NCI-H345 treated with DMSO at 0.1 percent for 48 hours (cell line): Measurements from ENCODE around the gene SMG1.
"Not testable (repeated sequence)": the region's sequence is repeated elsewhere in the genome, so short reads cannot be mapped to it uniquely, and the experiment has no call there.

Experiments
- DNase-seq: peaks from one replicate; lab custom pipeline; 2025; ENCODE audit not compliant: unreplicated experiment; lab: John Stamatoyannopoulos, UW

Gene SMG1

DNA sequence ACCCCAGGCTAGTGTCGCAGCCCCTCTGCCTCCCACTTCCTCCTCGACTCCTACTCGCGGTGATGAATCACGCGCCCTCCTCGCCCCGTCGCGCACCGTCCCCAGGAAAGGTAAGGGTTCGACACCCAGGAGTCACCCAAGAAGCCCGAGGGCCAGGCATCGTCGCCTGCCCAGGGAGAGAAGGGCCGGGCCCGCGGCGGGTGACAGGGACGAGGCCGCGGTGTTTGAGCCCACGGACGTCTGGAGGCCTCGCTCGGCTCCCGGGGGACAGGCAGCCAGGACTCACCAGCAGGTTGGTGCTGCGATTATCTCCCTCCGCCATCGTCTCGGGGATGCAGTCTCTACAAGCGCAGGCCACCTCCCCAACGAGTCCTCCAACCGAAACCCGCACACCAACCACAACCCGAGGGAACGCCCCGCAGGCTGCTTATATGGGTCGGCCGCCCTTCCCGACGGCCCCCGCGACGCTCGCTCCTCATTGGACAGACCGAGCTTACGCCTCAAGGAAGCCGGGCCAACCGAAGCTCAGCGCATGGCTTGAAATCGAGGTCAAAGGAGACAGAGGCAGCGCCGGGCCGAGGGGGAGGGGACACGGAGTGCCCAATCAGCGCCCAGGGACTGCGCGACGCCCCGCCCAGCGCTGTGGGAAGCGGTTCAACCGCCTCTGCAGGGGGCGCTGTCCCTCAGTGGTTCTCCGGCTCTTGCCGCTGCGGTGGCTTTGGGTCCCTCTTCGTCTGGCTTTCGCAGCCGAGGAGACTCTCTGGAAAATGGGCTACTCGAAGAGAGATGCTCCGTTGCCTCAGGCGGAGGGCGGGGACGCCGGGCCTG, 124.8 kb downstream of the SMG1 start, which contains the start of gene ARL6IP1:
TSS of gene ARL6IP1 (minus strand) at position 405 of the 828 bp plus-strand sequence. CDS start at position 322, 83 bp downstream.
- peak; percentile 95 for DNase-seq

- DNase-seq: no peak
These were observed 125.4 kb downstream of the SMG1 start for GRCh38 chr16:18800775-18801144.

- DNase-seq: no peak
These were observed 125.9 kb downstream of the SMG1 start for GRCh38 chr16:18800293-18800692.

DNA sequence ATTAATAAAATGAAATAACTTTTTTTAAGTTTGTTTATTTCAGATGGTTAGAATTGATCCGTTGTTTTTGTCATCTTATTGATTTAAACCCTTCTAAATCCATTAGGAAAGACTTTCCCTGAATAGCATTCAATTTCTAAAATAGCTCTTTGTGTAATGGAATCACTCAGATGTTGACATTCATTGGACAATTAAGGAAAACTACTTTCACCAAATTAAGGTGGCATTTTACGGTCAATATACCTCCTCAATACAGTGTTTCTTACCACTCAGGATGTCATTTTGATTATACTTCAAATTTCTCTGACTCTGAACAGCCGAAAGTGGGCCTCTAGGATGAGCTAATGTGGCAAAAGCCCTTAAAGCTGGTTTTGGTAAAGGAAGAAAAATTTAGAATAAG, 126.7 kb downstream of the SMG1 start:
- no peak for DNase-seq

DNA sequence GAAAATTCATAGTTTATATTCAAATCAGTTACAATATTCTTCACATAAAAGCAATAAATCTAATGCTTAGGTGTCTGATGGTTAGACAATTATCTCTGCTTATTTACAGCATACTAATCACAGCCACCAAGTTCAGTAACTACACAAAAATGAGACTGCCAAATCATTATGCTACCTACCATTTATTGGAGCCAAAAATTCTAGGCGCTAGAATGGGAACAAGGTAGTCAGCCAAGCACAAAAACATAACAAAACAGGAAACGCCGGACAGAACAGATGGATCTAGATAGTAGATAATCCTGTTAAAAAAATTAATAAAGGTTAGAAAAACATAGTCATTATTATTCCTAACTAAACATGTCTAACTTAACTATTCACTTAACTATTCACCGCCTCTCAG, 128.5 kb downstream of the SMG1 start:
- DNase-seq: no peak

GRCh38 chr16:18796377-18796776, 129.8 kb downstream of the SMG1 start:
- DNase-seq: no peak

DNA sequence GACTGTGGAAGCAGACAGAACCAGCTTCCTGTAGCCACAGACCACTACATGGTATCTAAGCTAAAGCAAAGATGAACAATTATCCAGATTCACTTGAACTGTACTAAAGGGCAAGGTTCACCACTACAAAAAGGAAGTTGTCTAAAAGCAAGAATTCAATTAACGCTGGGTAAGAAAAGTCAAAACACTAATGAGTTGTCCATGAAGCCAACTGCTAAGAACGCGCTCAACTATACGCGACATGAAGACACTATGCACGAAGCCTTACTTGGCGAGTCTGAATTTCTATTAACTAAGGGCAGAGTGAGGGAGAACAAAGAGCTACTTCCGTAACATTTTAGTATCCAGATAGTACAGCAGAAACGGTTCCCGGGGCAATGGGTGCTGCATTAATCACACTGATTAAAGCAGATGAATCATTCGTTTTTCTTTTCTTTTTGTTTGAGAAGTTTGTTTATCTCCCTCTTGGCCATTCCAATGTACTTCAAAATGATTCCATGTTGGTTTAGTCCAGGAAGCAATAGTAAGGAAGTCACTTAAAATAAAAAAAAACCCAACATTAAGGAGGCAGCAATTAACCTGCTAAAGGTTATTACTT, 133.3 kb downstream of the SMG1 start:
- no peak for DNase-seq

DNA sequence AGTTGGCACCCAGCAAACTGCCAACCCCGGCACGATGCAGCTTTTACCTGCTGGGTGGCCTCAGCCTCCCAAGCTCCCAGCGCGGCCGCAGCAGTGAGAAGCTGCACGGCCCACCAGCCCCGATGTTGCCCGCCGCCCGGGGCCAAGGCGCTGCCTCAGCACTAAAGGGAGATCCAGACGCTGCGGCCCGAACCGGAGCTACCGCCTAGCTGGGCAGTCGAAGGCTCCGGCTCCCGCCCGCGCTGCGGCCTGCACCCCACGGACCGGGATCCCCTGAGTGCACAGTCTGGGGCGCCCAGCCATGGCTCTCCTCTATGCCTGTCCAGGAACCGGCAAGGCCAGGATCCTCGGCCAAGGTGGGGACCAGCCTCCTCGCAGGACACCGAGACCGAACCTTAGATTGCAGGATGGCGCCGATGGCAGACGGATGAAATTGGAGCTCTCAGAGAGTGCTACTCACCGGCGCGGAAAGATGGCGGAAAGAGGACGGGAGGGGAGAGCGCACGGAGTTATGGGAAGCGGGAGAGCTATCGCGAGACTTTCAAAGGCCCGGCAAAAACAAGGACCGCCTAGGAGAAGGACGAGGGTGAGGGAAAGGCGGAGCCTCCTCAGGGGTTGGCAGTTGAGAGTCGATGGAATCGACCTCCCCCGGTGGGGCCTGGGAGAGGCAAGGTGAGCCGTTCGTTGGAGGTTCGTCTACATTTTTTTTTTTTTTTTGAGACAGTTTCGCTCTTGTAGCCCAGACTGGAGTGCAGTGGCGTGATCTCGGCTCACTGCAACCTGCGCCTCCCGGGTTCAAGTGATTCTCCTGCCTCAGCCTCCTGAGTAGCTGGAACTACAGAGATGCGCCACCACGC, 136.1 kb downstream of the SMG1 start, which contains the start of gene RPS15A:
TSS of gene RPS15A (minus strand) at position 485 of the 857 bp plus-strand sequence. CDS start 1,221 bp downstream, outside the sequence.
- peak; percentile 95 for DNase-seq

- no peak for DNase-seq
These were observed 136.7 kb downstream of the SMG1 start for GRCh38 chr16:18789515-18789849.

DNA sequence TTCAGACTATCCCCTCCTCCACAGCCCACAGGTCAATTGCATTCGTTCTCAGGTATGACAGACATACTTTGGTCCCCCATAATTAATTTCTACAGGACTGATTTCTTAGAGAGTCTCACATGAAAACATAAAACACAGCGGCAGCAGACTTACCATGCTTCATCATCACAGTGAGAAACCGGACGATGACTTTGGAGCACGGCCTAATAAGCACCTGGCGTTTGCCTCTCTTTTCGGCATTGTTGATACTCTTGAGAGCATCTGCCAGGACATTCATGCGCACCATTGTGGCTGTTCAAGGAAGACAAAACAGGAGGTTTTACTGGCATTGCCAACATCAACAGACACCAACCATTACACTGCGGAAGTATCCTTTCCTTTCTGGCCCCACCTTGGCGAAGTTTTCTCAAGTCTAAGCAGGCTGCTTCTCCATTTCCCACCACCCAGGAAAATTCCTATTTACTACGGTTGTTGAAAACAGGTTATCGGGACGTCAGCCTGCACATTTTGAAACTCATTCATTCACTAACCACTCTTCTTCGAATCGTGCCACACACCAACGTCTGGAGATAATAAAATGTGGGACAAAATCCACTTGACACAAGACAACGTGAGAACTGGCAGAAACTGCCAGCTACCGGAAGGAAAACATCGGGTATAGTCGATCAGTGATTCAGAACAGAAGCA, 137.2 kb downstream of the SMG1 start:
- DNase-seq: no peak

DNA sequence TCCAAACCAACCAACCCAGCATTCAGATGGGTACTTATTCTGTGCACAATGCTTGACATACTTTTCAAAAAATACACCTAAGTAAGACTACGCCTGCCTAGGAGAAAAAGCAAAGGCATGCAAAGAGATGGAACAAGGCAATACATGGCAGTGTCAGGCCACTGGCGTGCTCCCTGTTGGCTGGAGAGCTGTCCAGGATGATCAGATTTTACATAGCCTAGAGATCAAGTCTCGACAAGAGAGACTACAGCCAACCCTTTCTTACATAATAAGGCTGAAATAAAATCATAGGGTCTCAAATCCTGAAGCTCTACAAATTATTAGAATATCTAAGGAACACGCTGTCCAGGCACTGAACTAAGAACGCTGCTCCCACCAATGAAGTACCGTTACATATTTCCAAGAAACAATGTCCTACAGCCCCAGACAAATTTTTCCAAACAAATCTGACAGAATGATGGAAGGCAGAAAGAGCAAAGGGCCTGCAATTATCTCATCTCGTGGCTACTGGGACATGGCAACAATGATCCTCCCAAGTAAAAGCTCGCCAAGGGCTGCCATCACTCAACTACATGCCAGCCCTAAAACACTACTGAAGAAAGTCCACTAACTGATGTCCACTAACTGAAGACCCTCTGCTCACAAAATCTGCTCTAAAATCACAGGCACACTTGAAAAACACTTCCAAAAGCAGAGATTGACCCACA, 141.1 kb downstream of the SMG1 start:
- DNase-seq: no peak

DNA sequence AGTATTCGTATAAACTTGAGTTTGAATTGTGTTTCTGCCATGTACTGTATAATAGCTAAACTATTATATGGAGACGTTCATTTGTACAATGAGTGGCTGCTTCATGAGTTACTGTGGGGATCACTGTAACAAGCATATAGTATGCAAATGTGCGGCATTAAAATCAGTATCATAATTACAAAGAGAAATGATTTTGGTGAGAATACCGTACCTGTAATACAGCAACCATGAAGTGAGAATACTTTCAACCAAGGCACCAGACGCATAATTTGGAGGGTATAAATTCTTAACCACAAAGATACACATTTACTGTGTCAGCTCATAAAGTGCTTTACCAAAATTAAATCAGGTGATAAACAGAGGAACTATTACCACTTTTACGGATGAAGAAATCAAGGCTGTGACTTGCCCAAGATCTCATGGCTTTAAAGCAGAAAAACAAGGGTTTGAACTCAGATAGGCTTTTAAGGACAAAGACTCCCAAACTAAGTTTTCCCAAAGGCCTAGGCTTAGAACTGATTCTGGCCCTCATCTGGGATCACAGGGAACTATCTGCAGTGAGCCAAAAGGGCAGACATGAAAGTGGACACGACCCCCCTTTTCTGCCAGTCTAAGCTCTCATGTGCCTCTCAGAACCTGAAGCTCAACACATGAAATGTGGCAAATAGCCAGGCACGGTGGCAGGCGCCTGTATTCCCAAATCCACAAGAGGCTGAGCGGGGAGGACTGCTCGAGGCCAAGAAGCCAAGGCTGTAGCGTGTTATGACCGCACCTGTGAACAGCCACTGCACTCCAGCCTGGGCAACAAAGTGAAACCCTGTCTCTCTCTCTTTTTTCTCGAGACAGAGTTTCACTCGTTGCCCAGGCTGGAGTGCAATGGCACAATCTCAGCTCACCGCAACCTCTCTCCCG, 142.5 kb downstream of the SMG1 start:
- DNase-seq: no peak

- DNase-seq: no peak
These were observed 143.3 kb downstream of the SMG1 start for GRCh38 chr16:18782697-18783429.

GRCh38 chr16:18781232-18781631, 145.0 kb downstream of the SMG1 start:
- not testable (repeated sequence) for DNase-seq

GRCh38 chr16:18780460-18781026, 145.7 kb downstream of the SMG1 start:
- DNase-seq: not testable (repeated sequence)

- not testable (repeated sequence) for DNase-seq
These were observed 148.5 kb downstream of the SMG1 start for GRCh38 chr16:18777664-18778063.

GRCh38 chr16:18776334-18776733, 149.9 kb downstream of the SMG1 start:
- not testable (repeated sequence) for DNase-seq

- not testable (repeated sequence) for DNase-seq
These were observed 151.6 kb downstream of the SMG1 start for GRCh38 chr16:18774651-18775050.
